Activated T-helper 1 cell treated with Interleukin-2 at 50 U/mL for 16 hours (primary cell): ENCODE measurements around the gene SECTM1.

ENCODE experiments used
- DNase-seq: peaks from one replicate; pipeline ENCODE4 v3.0.0-alpha.2; 2020; ENCODE audit warnings: low read depth

Gene SECTM1

GRCh38 chr17:82328141-82328993 is 5.2 kb downstream of the SECTM1 start:
- no peak for DNase-seq

GRCh38 chr17:82327757-82328140 is 5.8 kb downstream of the SECTM1 start:
- no peak for DNase-seq

- no peak for DNase-seq
Observed at GRCh38 chr17:82327289-82327688, 6.3 kb downstream of the SECTM1 start.

- DNase-seq, result no peak
Observed at GRCh38 chr17:82325286-82326180, 8.0 kb downstream of the SECTM1 start.

GRCh38 chr17:82324566-82325285 is 8.8 kb downstream of the SECTM1 start:
- no peak for DNase-seq

GRCh38 chr17:82323514-82324234 is 9.9 kb downstream of the SECTM1 start:
- no peak for DNase-seq

GRCh38 chr17:82322526-82323453 is 10.8 kb downstream of the SECTM1 start:
- no peak for DNase-seq

GRCh38 chr17:82321947-82322466 is 11.6 kb downstream of the SECTM1 start:
- no peak for DNase-seq

GRCh38 chr17:82320956-82321927 is 12.3 kb downstream of the SECTM1 start:
- DNase-seq, result peak; percentile 45

- no peak for DNase-seq
Observed at GRCh38 chr17:82320140-82320840, 13.3 kb downstream of the SECTM1 start.

- DNase-seq, result no peak
Observed at GRCh38 chr17:82319619-82320062, 13.9 kb downstream of the SECTM1 start.

GRCh38 chr17:82318772-82319606 is 14.6 kb downstream of the SECTM1 start:
- no peak for DNase-seq

GRCh38 chr17:82318169-82318498 is 15.4 kb downstream of the SECTM1 start:
- DNase-seq, result no peak

- DNase-seq, result peak; percentile 51
Observed at GRCh38 chr17:82317394-82318168, 16.0 kb downstream of the SECTM1 start, which contains the start of gene CD7. Gene CD7 (minus strand): TSS chr17:82317608. CDS start chr17:82317495, 113 bp downstream.

- DNase-seq, result no peak
Observed at GRCh38 chr17:82316651-82317393, 16.7 kb downstream of the SECTM1 start.
